ENCODE data around the gene STAP2.

STAP2 gene, protein sequence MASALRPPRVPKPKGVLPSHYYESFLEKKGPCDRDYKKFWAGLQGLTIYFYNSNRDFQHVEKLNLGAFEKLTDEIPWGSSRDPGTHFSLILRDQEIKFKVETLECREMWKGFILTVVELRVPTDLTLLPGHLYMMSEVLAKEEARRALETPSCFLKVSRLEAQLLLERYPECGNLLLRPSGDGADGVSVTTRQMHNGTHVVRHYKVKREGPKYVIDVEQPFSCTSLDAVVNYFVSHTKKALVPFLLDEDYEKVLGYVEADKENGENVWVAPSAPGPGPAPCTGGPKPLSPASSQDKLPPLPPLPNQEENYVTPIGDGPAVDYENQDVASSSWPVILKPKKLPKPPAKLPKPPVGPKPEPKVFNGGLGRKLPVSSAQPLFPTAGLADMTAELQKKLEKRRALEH

DNA sequence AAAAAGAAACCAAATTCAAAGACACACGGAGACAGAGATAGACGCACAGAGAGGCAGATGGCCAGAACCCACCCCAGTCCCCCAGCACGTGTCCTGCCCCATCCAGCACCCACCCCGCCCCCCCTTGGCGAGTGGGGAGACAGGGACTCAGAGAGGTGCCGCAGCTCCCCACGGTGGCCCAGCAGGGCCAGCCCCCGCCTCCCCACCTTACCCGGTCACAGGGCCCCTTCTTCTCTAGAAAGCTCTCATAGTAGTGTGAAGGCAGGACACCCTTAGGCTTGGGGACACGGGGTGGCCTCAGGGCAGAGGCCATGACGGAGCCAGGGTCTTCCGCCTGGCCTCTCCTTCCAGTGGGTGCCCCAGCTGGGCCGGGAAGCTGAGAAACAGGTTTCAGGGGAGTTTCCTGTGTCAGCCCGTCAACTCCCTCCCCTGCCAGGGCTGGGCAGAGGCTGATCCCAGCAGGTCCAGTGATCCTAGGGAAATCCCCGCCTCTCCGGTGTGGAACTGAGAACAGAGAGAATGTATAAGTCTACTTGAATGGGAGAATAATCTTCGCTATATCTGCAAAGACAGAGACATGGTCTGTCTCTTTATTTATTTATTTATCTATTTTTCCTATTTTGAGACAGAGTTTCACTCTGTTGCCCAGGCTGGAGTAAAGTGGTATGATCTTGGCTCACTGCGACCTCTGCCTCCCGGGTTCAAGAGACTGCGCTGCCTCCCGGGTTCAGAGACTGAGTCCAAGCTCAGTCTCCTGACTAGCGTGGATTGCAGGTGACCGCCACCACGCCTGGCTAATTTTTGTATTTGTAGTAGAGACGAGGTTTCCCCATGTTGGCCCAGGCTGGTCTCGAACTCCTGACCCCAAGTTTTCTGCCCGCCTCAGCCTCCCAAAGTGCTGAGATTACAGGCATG lies at the start of gene STAP2:
STAP2 (minus strand) TSS at position 387 of the 915 bp plus-strand sequence; CDS start at position 313, 74 bp downstream.
- DNase-seq (ENCODE audit: low read depth in 2 of 2): peak in 1 of 2 donors; percentile 24

DNA sequence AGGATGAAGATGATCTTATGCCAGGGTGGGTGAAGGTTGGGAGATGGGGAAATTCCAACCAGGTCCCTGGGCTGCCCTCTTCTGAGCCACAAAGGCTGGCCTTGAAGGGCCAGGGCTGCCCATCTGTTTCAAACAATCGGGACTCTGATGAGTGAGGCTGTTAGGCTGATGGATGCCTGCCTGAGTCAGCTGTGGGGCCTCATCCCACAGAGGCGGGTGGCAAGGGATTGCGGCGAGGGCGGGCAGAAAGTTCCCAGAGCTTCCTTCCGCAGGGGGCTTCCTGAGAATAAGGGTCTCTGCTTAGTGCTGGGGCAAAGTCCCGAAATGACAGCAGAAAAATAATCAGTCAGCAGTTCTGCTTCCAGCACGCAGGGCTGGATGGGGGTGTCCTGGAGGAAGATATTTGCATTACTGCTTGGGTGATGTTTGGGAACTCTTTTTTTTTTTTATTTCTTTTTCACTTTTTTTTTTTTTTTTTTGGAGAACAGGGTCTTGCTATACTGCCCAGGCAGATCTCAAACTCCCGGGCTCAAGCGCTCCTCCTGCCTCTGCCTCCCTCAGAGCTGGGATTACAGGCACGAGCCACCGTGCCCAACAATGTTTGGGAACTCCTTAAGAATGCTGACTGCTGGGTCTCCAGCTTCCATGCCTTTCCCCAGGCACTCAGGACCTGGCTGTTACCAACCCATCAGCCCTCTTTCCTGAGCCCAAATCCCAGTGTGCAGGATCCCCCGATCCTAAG lies 47.6 kb upstream of the STAP2 start:
- no peak for DNase-seq (ENCODE audit: low read depth in 2 of 2)

GRCh38 chr19:4385291-4386040 lies 46.8 kb upstream of the STAP2 start:
- DNase-seq (ENCODE audit: low read depth in 2 of 2): no peak

DNA sequence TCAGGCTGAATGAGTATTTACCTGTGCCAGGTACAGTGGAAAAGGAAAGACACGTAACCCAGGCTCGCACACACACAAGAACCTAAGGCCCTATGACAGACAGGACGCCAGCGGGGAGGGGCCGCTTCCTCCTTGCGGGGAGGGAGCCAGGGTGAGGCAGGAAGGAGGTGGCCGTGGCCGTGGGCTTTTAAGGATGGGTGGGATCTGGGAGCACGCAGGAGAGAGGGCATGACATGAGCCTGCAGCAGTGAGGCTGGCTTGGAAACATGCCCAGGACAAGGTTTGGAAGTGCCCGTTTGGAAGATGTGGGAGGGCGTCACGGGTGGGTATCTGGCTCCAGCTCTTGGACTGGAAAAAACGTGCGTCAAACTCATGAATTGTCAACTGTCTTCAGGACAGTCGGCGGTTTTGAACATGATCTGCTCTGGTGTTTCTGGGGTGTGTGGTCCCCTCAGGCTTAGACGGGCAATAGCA lies 41.7 kb upstream of the STAP2 start:
- no peak for DNase-seq (ENCODE audit: low read depth in 2 of 2)

GRCh38 chr19:4379383-4380253 lies 41.0 kb upstream of the STAP2 start:
- DNase-seq (ENCODE audit: low read depth in 2 of 2): peak in 1 of 2 donors; percentile 35

DNA sequence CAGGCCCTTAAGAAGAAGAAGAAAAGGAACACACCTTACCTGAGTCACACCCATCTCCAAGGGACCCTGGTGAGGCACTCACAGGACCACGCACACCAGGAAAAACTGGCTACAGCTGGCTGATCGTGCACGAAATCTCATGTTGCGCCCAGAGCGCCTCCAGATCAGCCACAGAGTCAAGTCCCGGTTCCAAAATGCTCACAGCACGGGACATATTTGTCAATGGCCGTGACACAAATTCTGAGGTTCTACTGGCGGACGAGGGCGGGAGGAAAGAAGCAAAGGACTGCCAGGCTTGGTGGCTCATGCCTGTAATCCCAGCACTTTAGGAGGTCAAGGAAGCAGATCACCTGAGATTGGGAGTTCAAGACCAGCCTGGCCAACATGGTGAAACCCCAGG lies 40.3 kb upstream of the STAP2 start:
- no peak for DNase-seq (ENCODE audit: low read depth in 2 of 2)

DNA sequence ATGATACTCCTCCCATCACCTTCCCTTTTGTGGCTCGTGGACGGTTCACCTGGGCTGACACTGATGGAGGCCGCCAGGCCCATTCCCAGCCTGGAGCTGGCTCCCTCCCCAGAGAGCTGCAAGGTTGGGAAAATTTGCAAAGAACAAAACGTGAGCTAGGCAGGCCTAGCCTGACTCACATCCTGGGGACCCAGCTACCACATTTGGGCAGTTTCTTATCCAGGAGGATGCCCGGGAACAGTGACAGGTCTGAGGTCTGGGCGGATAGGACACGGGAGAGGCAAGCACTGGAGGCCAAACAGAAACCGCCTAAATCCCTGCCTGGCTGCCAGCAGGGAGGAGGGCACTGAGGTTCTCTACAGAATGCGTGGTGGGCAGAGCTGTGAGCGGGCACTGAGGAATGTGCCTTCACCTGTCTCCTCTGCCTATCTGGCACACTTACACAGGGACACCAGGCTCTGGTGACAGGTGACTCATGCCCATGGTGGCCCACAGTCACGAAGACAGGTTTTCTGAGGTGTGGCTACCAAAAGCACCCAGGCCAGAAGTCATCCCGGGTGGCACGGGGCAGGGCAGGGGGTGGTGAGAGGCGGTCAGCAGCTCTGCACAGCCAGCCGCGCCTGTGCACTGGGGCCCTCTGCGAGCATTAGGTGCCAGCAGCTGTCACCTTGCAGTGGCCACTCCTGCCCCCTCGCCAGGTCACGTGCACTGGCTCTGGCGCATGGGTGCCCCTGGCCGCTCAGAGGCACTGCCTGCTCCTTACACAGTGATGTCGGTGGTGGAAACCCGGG lies 38.6 kb upstream of the STAP2 start:
- DNase-seq (ENCODE audit: low read depth in 2 of 2): no peak

- no peak for DNase-seq (ENCODE audit: low read depth in 2 of 2)
Observed at GRCh38 chr19:4376671-4376990, 38.0 kb upstream of the STAP2 start.

GRCh38 chr19:4376028-4376670 lies 37.5 kb upstream of the STAP2 start:
- no peak for DNase-seq (ENCODE audit: low read depth in 2 of 2)

- DNase-seq (ENCODE audit: low read depth in 2 of 2): no peak
Observed at GRCh38 chr19:4375164-4376027, 36.8 kb upstream of the STAP2 start.

DNA sequence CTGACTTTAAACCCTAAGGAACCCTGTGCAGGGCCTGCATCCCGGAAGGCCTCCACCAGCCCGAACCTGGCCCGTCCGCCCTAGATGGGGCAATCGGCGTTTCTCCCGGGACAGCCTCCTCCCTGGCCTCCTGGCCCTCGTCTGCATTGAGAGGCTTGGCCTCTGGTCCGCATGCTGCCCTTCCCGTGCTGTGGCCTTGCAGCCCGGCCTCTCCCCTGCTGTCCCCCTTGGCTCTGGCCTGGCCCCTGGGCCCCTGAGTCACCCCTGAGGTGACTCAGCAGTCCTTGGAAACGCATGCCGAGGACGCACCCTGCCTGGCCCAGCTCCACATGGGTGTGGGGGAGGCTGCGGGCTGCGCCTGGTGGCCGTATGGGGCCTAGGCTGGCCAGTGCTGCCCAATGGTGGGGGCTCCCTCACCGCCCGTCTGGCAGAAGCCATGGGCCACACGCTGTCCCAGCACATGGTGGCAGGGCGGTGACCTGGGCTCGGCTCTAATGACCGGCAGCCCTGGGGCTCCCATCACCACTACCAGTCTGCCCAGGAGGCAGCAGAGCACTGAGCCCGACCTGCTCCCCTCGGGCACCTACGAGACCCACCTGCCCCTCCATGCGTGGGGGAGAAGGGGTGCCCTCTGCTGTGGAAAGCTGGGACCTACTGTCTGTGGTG lies 36.0 kb upstream of the STAP2 start:
- no peak for DNase-seq (ENCODE audit: low read depth in 2 of 2)

DNA sequence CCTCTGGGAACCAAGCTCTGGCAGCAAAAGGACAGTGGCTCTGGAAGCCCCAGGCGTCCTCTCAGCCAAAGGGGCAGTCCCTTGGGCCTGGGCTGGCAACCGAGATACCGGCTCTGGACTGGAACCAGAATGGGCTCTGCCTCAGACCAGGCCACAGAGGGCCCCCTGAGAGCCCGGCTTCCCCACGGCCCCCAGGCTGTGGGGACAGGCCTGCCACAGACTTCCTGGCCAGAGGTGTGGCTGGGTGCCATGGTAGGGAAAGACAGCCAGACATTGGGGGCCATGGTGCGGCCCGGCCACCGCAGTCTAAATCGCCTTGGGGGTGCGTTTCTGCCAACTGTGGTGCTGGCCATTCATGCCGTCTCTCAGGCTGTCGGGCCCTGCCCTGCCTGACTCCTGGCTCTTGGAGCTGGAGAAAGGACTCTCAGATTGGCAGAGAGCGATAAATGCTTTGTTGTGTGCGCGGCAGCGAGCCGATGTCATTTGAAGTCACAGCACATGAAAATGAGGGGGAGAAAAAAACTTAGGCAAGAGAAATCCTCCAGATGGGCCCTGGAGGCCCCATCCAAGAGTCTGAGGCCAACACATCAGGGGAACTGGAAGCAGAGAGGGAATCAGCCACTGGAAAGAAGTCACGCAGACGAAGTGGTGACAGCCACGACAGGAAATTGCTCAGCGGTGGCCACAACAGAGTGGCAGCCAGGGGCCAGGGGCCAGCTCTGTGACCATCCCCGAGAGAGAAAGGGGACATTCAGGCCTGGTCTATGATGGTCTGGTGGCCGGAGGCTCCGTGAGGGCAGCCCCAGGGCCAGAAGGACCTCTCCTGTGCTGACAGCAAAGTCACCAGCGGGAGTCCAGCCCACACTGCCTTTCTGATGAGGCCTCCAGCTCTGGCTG lies 35.2 kb upstream of the STAP2 start:
- DNase-seq (ENCODE audit: low read depth in 2 of 2): no peak

DNA sequence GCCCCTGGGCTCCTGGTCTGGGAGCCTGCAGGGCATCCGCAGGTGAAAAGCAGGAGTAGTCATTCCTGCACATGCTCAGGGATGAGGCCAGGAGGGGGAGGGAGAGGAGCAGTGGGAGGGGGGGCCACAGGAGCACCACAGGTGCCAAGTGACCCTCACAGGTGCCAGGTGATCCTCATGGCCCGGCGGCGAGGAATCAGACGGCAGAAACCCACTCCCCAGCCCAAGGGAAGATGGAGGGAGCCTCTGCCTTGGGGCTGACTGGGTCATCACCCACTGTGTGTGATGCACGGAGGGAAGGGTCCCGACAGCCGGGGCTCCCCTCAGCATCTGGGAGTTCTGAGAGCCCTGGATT lies 34.4 kb upstream of the STAP2 start:
- no peak for DNase-seq (ENCODE audit: low read depth in 2 of 2)

GRCh38 chr19:4372165-4373012 lies 33.8 kb upstream of the STAP2 start:
- DNase-seq (ENCODE audit: low read depth in 2 of 2): no peak

All from activated CD4-positive, alpha-beta T cell treated with anti-CD3 and anti-CD28 coated beads for 24 hours (primary cell).